DOHH2 (cell line): ENCODE data around the gene COQ10B.
"Not testable (repeated sequence)": the region's sequence is repeated elsewhere in the genome, so short reads cannot be mapped to it uniquely, and the experiment has no call there.

Source experiments
- CTCF ChIP-seq: fragments of 200-600 bp; sonication (generic); IDR thresholded peaks from one replicate; pipeline ENCODE4 v1.5.1; 2014; ENCODE audit warnings: antibody characterized with exemption, mild to moderate bottlenecking, low read depth, low read length; ENCODE audit not compliant: poor library complexity, severe bottlenecking
- EZH2phosphoT487 ChIP-seq: fragments of 200-600 bp; sonication (generic); IDR thresholded peaks from 2 replicates; pipeline ENCODE4 v1.6.1; 2017; ENCODE audit warnings: borderline replicate concordance, mild to moderate bottlenecking, antibody characterized with exemption, low read length, moderate library complexity, mixed read lengths

- not testable (repeated sequence) for TF ChIP-seq CTCF, EZH2phosphoT487
Observed at GRCh38 chr2:197450935-197451358, 2.4 kb upstream of the COQ10B start.
